Choroid plexus epithelial cell (primary cell): Measurements from ENCODE around the gene TXLNA.

Experiments
- DNase-seq: peaks from one replicate; pipeline ENCODE4 v3.0.0-alpha.2; 2010; ENCODE audit warnings: low read depth
- H3K4me3 ChIP-seq: 2 replicates; pipeline ENCODE4 v1.5.1; 2011; ENCODE audit warnings: low read depth, mild to moderate bottlenecking, control low read depth, low read length, moderate library complexity
- CTCF ChIP-seq: conservative IDR thresholded peaks from 2 replicates; pipeline ENCODE4 v1.5.1; 2011; ENCODE audit warnings: low read depth, mild to moderate bottlenecking, control low read depth, inconsistent platforms, low read length, moderate library complexity

TXLNA gene

GRCh38 chr1:32215629-32216480, 36.4 kb downstream of the TXLNA start:
- DNase-seq = peak; percentile 80
- TF ChIP-seq CTCF = peak; percentile 91
- no peak overlapping the region for H3K4me3 ChIP-seq

GRCh38 chr1:32216566-32216965, 37.1 kb downstream of the TXLNA start:
- DNase-seq = no peak
- no peak overlapping the region for H3K4me3 ChIP-seq
- TF ChIP-seq CTCF = no peak

GRCh38 chr1:32219022-32219421, 39.5 kb downstream of the TXLNA start:
- no peak for TF ChIP-seq CTCF
- H3K4me3 ChIP-seq = no peak overlapping the region
- no peak for DNase-seq

- no peak for DNase-seq
- TF ChIP-seq CTCF = no peak
- H3K4me3 ChIP-seq = peak overlapping the region; percentile 95
Observed at GRCh38 chr1:32220746-32221580, 41.5 kb downstream of the TXLNA start.

GRCh38 chr1:32221581-32221979, 42.1 kb downstream of the TXLNA start:
- no peak for DNase-seq
- H3K4me3 ChIP-seq = peak overlapping the region; percentile 95
- TF ChIP-seq CTCF = no peak

- peak within 1 kb of the TSS; percentile 95 for H3K4me3 ChIP-seq
- peak; percentile 91 for DNase-seq
- TF ChIP-seq CTCF = no peak
Observed at GRCh38 chr1:32221980-32222755, 42.7 kb downstream of the TXLNA start, which contains the start of the genes EIF3I and TMEM234. TSS of gene EIF3I (plus strand) at chr1:32222407. CDS start at chr1:32222442, 35 bp downstream. TSS of gene TMEM234 (minus strand) at chr1:32222353. CDS start at chr1:32222322, 31 bp downstream.
